ENCODE results near the gene RPAP2.
"Not testable (repeated sequence)": the region's sequence is repeated elsewhere in the genome, so short reads cannot be mapped to it uniquely, and the experiment has no call there.

Gene RPAP2

DNA sequence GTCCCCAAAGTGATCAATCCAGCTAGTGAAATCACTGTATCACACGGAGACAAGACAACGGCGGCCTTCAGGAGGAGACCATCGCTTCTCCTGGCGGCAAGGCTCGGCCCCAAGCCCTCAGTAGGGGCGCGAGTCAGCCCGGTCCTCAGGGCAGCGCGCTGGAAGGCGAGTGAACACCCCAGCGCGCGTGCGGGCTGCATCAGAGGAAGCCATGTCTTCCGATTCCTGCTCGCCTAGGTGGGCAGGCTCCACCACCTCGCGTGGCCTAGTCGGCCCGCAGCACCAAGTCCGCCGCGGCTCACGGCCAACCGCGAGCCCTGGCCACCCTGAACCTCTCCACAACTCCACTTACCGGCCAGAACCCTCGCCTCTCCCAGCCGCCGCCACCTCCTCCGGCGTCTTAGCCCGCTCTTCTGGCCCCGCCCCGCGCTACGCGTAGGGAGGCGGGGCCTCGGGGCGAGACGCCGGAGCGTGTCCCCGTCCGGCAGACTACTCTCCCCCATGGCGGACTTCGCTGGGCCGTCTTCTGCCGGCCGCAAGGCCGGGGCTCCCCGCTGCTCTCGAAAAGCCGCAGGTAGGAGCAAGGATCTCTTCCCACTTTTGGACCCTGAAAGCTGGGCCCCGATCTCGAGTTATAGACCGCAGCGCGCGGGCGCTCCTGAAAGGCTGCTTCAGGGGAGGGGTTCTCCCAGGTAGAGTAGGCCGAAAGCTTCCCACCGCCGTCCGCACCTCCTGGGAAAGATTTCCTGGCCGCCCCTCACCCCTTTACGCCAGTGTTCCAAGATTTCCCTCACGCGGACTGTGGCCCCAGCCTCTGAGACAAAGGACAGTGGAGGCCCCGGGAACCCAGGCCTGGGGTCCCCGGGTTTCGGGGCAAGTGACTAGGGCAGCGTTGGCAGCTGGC, at the start of gene RPAP2, which contains the start of gene GLMN:
Gene RPAP2, plus strand, starts transcription at position 487 of the 904 bp plus-strand sequence. Its CDS starts 15 bp downstream, at position 502.
Gene GLMN, minus strand, starts transcription at position 415 of the 904 bp plus-strand sequence. CDS start 988 bp downstream, outside the sequence.
- FAIRE-seq = no peak

- not testable (repeated sequence) for FAIRE-seq
Measured at GRCh38 chr1:92254714-92255113, 44.1 kb upstream of the RPAP2 start.

DNA sequence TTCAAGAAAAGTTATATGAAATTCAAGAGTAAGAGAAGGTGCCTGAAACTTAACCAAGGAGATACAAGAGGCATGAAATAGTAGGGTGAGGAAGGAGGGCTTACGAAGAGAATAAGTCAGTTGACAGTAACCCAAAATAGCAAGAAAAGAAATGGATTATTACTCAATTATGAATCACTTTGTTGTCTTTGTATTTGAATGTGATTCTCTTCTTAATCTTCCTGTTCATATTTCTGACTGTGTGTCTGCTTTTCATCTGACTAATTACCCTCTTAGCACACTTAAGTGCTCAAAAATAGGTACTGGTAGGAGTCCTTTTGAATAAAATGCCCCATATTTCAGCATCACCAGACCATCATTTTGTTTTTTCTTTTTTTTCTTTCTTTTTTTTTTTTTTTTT, 39.5 kb upstream of the RPAP2 start:
- FAIRE-seq = no peak

GRCh38 chr1:92262516-92262915, 36.3 kb upstream of the RPAP2 start:
- no peak for FAIRE-seq

DNA sequence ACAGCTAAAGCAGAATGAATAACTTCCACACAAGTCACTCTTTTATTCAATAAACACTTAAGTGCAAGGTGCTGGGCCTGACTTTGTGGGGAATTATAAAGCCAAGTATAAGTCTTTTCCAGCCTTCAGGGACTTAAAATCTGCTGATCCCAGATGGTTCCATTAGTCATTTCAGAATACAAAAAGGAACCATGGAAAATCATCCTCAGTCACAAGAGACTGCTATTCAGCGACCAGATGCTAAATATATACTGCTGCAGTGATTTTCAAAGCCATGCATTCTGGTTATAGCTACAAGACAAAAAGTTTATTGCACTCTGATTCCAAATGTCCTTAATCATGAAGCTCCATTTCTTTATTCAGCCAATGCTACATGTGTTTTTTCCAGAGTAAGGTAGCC, 25.8 kb upstream of the RPAP2 start:
- FAIRE-seq = no peak

DNA sequence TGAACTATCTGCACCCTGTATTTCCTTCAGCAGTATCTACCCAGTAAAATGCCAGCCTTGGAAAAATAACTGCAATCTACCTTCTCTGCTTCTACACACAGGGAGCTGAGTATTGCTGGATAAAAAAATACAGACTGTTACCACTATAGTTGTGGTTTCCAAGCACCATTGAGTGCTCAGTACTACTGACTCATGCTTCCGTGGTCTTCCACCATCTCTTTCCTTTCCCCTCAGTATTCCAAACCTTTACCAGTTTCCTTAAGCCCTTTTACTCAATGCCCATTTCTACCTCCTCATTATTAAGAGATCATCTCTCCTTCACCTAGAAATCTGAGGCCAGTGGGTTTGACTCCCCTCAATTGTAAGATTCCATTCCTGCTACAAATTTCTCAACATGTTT, 23.9 kb upstream of the RPAP2 start:
- FAIRE-seq = no peak

- FAIRE-seq = no peak
Measured at GRCh38 chr1:92276082-92276481, 22.8 kb upstream of the RPAP2 start.

- FAIRE-seq = no peak
Measured at GRCh38 chr1:92277105-92277723, 21.6 kb upstream of the RPAP2 start.

- FAIRE-seq = not testable (repeated sequence)
Measured at GRCh38 chr1:92279781-92280180, 19.1 kb upstream of the RPAP2 start.

GRCh38 chr1:92281411-92281810, 17.4 kb upstream of the RPAP2 start:
- FAIRE-seq = not testable (repeated sequence)

GRCh38 chr1:92291372-92291999, 7.4 kb upstream of the RPAP2 start:
- FAIRE-seq = peak; percentile 96

- FAIRE-seq = no peak
Measured at GRCh38 chr1:92298213-92298572, 666 bp upstream of the RPAP2 start.

DNA sequence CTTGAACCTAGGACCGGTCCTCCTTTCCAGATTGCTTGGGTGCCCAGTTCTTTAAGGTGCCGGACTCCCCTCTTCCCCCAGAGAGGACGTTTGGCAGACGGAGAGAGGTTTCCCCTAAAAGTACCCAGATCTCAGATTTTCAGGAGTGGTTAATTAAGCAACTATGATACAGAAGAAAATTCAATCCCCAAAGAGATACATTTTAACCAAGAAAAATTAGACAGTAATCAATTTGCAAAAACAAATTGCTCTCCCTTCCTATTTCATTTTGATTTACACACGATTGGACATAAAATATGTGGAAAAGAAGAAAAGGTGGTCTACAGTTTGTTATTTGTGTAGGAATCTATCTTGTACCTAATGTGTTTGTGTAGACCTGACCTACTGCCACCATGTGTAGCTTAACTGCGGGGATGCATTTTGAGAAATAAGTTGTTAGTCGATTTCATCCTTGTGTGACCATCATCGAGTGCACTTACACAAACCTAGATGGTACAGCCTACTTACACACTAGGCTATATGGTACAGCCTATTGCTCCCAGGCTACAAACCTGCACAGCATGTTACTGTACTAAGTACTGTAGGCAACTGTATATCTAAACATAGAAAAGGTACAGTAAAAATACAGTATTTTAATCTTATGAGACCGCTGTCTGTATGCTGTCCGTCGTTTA, 755 bp downstream of the RPAP2 start:
- no peak for FAIRE-seq

GRCh38 chr1:92301021-92301420, 2.2 kb downstream of the RPAP2 start:
- no peak for FAIRE-seq

DNA sequence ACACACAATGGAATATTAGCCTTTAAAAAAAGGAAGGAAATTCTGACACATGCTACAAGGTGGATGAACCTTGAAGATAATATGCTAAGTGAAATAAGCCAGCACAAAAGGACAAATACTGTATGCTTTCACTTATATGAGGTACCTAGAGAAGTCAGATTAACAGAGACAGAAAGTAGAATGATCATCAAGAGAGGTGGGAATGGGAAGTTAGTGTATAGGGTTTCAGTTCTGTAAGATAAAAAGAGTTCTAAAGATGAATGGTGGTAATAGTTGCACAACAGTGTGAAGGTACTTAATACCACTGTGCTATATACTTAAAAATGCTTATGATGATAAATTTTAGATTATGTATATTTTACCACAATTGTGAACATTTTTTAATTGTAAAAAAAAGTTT, 7.2 kb downstream of the RPAP2 start:
- FAIRE-seq = no peak

DNA sequence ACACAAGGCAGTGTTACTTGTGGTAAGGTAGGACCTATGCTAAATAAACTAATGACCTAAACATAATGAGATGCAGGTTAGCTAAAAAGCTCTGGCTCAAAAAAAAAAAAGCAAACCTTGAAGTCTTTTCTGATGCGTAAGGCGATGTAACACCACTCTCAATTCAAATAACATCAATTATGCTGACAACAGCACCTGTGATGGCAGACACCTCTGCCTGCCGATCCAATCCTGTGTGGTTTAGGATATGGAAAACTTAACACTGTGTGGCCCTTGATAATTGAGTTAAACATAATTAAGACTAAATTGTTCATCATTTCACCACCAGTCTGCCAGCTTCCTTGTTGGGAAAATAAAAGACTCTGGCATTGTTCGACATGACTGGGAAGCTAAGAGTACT, 9.1 kb downstream of the RPAP2 start:
- no peak for FAIRE-seq

- peak; percentile 99 for FAIRE-seq
Measured at GRCh38 chr1:92310185-92310597, 11.3 kb downstream of the RPAP2 start.

GRCh38 chr1:92314024-92314423, 15.2 kb downstream of the RPAP2 start:
- no peak for FAIRE-seq

- no peak for FAIRE-seq
Measured at GRCh38 chr1:92315766-92316599, 17.1 kb downstream of the RPAP2 start.

- no peak for FAIRE-seq
Measured at GRCh38 chr1:92317836-92318493, 19.1 kb downstream of the RPAP2 start.

Data from islet of Langerhans (tissue), 1 donor.